Endodermal cell (in vitro differentiated cells): Measurements from ENCODE around the gene ERCC1. TPM values are rescaled to one million over a fixed set of nuclear protein-coding genes. Genes with fewer than 3 reads are reported as not detected.

Source experiments
- DNase-seq: peaks from one replicate; pipeline ENCODE4 v3.0.0-alpha.2; 2017
- H3K27ac ChIP-seq: 2 replicates; pipeline ENCODE4 v1.5.1; 2013; ENCODE audit warnings: mild to moderate bottlenecking, low read depth, low read length, moderate library complexity
- H3K27me3 ChIP-seq: 2 replicates; pipeline ENCODE4 v1.6.1; 2013; ENCODE audit warnings: mild to moderate bottlenecking, low read length, moderate library complexity; ENCODE audit not compliant: insufficient read depth, control insufficient read depth, poor library complexity, severe bottlenecking
- H3K36me3 ChIP-seq: 2 replicates; pipeline ENCODE4 v1.7.0; 2013; ENCODE audit warnings: mild to moderate bottlenecking, low read length, moderate library complexity; ENCODE audit not compliant: control insufficient read depth, insufficient read depth
- H3K4me1 ChIP-seq: one replicate; pipeline ENCODE4 v1.7.0; 2013; ENCODE audit warnings: low read length; ENCODE audit not compliant: control insufficient read depth, insufficient read depth
- H3K4me3 ChIP-seq: 2 replicates; pipeline ENCODE4 v1.5.1; 2013; ENCODE audit warnings: mild to moderate bottlenecking, low read length, moderate library complexity
- H3K9ac ChIP-seq: 2 replicates; pipeline ENCODE4 v1.6.1; 2013; ENCODE audit warnings: mild to moderate bottlenecking, low read length, moderate library complexity; ENCODE audit not compliant: poor library complexity, severe bottlenecking; ENCODE audit errors: extremely low read depth
- H3K9me3 ChIP-seq: 2 replicates; pipeline ENCODE4 v1.6.1; 2013; ENCODE audit warnings: mild to moderate bottlenecking, low read length, moderate library complexity; ENCODE audit not compliant: control insufficient read depth
- H3K27ac Mint-ChIP-seq: 2 replicates; pipeline ENCODE4 v1.8.0; 2020; ENCODE audit warnings: mixed read lengths
- H3K27me3 Mint-ChIP-seq: 2 replicates; pipeline ENCODE4 v1.8.0; 2021; ENCODE audit warnings: mild to moderate bottlenecking, mixed read lengths; ENCODE audit not compliant: insufficient read depth
- H3K36me3 Mint-ChIP-seq: 2 replicates; pipeline ENCODE4 v1.8.0; 2020; ENCODE audit warnings: low read depth, mixed read lengths
- H3K4me1 Mint-ChIP-seq: 2 replicates; pipeline ENCODE4 v1.8.0; 2020; ENCODE audit warnings: mixed read lengths
- H3K4me3 Mint-ChIP-seq: 2 replicates; pipeline ENCODE4 v1.8.0; 2020; ENCODE audit warnings: mild to moderate bottlenecking, moderate library complexity, mixed read lengths
- H3K9me3 Mint-ChIP-seq: 2 replicates; pipeline ENCODE4 v1.8.0; 2020; ENCODE audit warnings: mild to moderate bottlenecking, mixed read lengths
- CTCF ChIP-seq: fragments of 200-600 bp; sonication (generic); conservative IDR thresholded peaks from 2 replicates; pipeline ENCODE4 v1.5.0; 2021; ENCODE audit warnings: antibody characterized with exemption, mild to moderate bottlenecking
- WGBS, 2 experiments: methylation state at CpG; one replicate each; pipeline versions ENCODE4 v1.1.5 to v1.1.7; 2013; ENCODE audit warnings: missing lambda C conversion rate in 2 of 2, mixed read lengths in 1 of 2; ENCODE audit not compliant: insufficient coverage in 1 of 2, insufficient read length in 1 of 2; 5-methylcytosine and 5-hydroxymethylcytosine counted together
- total RNA-seq, 2 donors: library from RNA; stranded (reverse); fragmentation: NEBNext Ultra II Directional in 1 of 2; extraction: Animal tissue kit (Norgen Biotek cat#: 25700) in 1 of 2; gene quantifications; 2 replicates in 1 of 2; 3 replicates in 1 of 2; pipeline ENCODE4 v1.2.1, GENCODE V29; 2021

ERCC1 gene
- total RNA-seq, 2 donors from 2014 or later, result 53.5 to 63.6 TPM

GRCh38 chr19:45364696-45365095, 59.0 kb downstream of the ERCC1 start:
- no peak for TF ChIP-seq CTCF
- Histone ChIP-seq H3K9ac (no peak overlapping the region), H3K27ac (no peak overlapping the region), H3K36me3 (peaks cover 44% of the 10 kb centered on the region), H3K4me3 (no peak overlapping the region), H3K9me3 (no peaks in the 10 kb centered on the region), H3K4me1 (no peaks in the 10 kb centered on the region), H3K27me3 (no peaks in the 10 kb centered on the region)
- H3K36me3 Mint-ChIP-seq, result peaks cover 39% of the 10 kb centered on the region
- H3K4me3 Mint-ChIP-seq, result no peak overlapping the region
- no peaks in the 10 kb centered on the region for H3K27me3 Mint-ChIP-seq
- no peak for DNase-seq
- peaks cover 3% of the 10 kb centered on the region for H3K4me1 Mint-ChIP-seq
- H3K9me3 Mint-ChIP-seq, result no peaks in the 10 kb centered on the region
- H3K27ac Mint-ChIP-seq, result no peak overlapping the region
- 84 to 88% methylated on average over 7 to 12 of the region's 12 CpGs for WGBS, 2 experiments

GRCh38 chr19:45363861-45364459, 59.8 kb downstream of the ERCC1 start:
- no peak overlapping the region for H3K27ac ChIP-seq
- peaks cover 44% of the 10 kb centered on the region for H3K36me3 Mint-ChIP-seq
- H3K9ac ChIP-seq, result no peak overlapping the region
- H3K27me3 ChIP-seq, result no peaks in the 10 kb centered on the region
- no peaks in the 10 kb centered on the region for H3K4me1 ChIP-seq
- no peaks in the 10 kb centered on the region for H3K9me3 ChIP-seq
- H3K27ac Mint-ChIP-seq, result no peak overlapping the region
- H3K4me1 Mint-ChIP-seq, result peaks cover 2% of the 10 kb centered on the region
- H3K4me3 Mint-ChIP-seq, result no peak overlapping the region
- H3K4me3 ChIP-seq, result no peak overlapping the region
- 92% methylated on average over 24 to 44 of the region's 44 CpGs for WGBS, 2 experiments
- H3K36me3 ChIP-seq, result peaks cover 46% of the 10 kb centered on the region
- TF ChIP-seq CTCF, result no peak
- no peaks in the 10 kb centered on the region for H3K9me3 Mint-ChIP-seq
- no peak for DNase-seq
- H3K27me3 Mint-ChIP-seq, result no peaks in the 10 kb centered on the region

- H3K4me1 Mint-ChIP-seq, result no peaks in the 10 kb centered on the region
- Histone ChIP-seq H3K36me3 (peaks cover 49% of the 10 kb centered on the region), H3K9me3 (no peaks in the 10 kb centered on the region), H3K27me3 (no peaks in the 10 kb centered on the region), H3K9ac (no peak overlapping the region), H3K27ac (no peak overlapping the region), H3K4me1 (no peaks in the 10 kb centered on the region), H3K4me3 (no peak overlapping the region)
- no peak for TF ChIP-seq CTCF
- H3K9me3 Mint-ChIP-seq, result no peaks in the 10 kb centered on the region
- DNase-seq, result no peak
- WGBS, 2 experiments, result 89 to 91% methylated on average over 13 to 16 of the region's 16 CpGs
- peaks cover 49% of the 10 kb centered on the region for H3K36me3 Mint-ChIP-seq
- H3K27me3 Mint-ChIP-seq, result no peaks in the 10 kb centered on the region
- no peak overlapping the region for H3K4me3 Mint-ChIP-seq
- peak overlapping the region; percentile 52 for H3K27ac Mint-ChIP-seq
Observed at GRCh38 chr19:45362291-45362690, 61.4 kb downstream of the ERCC1 start.
